EL (cell line): ENCODE measurements around the gene CAMKK1.

ENCODE experiments used
- DNase-seq: peaks from one replicate; pipeline ENCODE4 v3.0.0-alpha.2; 2016

The CAMKK1 gene

DNA sequence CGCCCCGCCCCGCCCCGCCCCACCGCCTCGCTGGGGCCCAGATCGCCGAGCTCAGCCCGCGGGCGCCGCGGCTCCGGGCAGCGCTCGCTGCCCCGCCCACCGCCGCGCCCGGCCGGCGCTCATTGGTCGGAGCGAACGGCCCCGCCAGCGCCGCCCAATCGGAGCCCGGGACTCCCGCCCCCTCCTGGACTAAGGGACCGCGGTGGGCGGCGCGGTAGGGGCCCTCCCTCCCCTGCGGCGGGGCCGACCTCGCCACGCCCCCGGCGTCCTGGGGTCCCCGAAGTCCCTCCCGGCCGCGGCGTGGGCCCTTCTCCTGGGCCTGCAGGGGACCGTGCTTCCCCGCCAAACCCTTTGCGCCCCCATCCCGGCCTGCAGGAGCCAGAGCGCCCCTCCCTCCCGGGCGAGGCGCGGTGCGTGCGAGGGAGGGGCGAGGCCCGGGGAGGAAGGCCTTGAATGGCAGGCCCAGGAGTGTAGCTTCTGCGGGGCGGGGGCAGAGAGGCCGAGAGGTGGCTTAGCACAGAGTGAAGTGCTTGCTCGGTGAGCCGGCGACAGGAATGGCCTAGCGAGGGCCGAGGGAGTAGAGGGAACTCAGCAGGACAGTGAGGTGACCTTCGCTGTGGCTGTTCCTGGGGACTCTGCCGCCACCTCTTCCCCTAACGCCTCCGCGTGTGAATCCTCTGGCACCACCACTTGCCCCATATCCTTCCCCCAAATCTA lies at the start of gene CAMKK1:
Gene CAMKK1, minus strand, starts transcription at position 51 of the 717 bp plus-strand sequence. CDS start 7,366 bp downstream, outside the sequence.
- DNase-seq = peak; percentile 88

DNA sequence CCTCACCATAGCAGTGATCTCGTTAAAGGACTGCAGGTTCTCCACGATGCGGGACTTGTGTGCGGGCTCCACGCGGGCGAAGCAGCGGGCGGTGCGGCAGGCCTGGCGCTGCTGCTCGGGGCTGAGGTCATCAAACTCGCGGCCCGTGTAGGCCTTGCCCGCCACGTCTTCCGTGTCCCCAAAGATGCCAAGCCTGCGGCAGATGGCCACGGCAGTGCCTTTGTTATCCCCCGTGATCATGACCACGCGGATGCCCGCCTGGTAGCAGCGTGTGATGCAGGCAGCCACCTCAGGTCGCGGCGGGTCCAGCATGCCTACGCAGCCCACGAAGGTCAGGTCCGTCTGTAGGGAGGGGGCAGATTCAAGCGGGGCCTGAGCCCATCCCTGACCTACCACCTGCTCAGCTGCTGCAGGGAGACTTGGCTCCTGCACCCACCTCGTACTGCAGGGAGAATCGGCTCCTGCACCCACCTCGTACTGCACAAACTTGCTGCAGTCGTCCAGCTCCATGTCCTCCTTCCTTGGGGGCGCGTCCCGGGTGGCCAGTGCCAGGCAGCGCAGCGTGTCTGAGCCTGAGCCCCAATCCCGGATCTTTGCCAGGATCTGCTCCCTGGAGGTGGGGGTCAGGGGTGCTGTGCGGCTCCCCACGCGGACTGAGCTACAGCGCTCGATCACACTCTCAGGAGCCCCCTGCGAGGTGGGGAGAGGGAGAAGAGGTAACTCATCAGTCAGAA lies 48.3 kb upstream of the CAMKK1 start:
- DNase-seq = no peak

DNA sequence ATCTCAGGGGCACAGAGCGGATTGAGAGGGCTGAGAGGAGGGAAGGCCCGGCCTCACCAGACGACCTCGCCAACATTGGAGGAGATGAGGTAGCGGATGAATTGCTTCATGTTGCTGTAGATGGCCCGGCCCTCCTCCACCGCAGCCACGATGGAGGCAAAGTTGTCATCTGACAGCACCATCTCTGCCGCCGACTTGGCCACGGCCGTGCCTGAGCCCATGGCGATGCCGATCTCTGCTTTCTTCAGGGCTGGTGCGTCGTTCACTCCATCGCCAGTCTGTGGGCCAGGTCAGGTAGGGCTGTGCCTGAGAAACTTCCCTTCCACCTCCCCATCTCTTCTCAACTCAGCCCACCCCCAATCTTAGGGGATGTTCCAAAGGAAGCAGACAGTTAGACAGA lies 44.5 kb upstream of the CAMKK1 start:
- no peak for DNase-seq

DNA sequence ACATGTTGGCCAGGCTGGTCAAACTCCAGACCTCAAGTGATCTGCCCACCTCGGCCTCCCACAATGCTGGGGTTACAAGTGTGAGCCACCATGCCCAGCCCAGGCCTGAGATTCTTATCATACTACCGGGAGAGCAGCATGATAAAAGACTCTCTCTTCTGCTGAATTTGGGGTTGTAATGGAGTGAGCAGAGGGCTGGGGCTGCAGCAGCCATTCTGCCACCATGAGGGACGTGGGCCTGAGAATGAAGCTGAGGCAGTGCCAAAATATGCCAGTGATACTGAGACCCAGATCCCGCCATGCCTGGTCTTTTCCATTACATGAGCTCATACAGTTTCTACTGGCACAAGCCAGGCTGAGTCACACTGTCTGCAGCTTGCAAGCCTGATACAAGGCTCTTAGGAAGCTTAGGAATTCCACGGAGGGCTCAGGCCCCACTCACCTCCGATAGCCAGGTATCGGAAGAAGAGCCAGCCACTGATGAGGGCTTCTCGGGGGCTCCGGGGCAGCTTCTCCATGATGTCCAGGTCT lies 43.0 kb upstream of the CAMKK1 start:
- DNase-seq = peak; percentile 46

DNA sequence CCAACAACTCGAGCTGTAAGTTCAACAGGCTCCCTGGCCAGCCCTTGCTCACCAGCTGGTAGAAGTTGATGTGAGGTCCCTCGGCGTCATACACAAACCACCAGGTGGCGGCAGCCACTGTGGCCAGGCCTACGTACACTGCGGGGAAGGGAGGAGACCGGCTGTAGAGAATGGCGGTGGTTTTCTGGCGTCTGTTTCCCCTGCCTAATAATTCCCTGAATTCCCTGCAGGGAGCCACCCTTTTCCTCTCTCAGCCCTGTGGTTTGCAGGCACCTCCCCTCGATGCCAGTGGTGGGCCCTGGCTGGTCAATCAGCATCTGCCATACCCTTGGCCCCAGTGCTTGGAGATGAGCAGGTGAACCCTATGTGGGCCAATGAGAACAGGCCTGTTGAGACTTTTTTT lies 42.3 kb upstream of the CAMKK1 start:
- DNase-seq = peak; percentile 56

DNA sequence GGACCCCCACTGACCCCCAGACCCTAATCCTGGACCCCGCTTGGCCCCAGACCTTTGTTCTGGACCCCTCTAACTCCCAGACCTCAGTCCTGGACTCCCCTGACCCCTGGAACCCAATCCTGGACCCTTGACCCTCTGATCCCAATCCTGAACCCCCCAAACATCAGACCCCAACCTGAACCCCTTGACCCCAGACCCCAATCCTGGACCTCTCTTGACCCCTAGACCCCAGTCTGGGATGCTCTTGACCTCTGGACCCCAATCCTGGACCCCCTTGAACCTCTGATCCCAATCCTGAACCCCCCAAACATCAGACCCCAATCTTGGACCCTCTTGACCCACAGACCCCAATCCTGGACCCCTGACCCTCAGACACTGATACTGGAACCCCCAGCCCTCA lies 36.9 kb upstream of the CAMKK1 start:
- DNase-seq = no peak

DNA sequence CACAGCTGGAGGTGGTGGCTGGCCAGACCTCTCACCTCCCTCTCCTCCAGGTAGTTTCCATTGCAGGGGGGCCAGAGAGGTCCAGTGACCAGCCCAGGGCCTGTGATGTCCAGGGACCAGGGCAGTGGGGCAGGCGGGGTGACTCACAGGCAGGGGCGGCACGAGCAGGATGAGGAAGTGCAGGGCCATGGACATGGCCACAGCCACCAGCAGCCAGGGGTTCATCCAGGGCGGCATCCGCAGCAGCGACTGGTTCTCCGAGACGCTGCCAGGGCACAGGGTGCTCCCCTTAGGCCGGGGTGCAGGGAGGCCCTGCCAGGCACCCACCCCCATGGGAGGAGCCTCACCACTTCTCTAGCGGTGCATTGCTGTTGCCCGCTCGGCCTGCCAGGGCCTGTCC lies 36.3 kb upstream of the CAMKK1 start:
- no peak for DNase-seq

DNA sequence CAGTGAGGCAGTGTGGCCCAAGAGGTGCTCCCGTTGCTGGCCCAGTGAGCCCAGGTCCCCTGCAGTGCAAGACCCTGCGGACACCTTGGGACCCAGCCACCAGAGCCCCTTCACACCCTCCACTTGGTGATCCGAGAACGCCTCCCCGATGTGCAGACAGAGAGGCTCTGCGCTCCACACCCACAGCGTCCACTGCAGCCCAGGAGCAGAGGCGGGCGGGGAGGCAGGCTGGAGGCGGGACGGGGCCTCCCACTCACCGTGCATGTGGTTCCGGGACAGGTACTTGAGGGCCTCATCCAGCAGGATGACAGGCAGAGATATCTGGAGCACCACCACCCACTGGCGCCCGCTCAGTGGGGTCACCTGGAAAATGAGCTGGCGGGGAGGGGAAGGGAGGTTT lies 35.6 kb upstream of the CAMKK1 start:
- DNase-seq = no peak

DNA sequence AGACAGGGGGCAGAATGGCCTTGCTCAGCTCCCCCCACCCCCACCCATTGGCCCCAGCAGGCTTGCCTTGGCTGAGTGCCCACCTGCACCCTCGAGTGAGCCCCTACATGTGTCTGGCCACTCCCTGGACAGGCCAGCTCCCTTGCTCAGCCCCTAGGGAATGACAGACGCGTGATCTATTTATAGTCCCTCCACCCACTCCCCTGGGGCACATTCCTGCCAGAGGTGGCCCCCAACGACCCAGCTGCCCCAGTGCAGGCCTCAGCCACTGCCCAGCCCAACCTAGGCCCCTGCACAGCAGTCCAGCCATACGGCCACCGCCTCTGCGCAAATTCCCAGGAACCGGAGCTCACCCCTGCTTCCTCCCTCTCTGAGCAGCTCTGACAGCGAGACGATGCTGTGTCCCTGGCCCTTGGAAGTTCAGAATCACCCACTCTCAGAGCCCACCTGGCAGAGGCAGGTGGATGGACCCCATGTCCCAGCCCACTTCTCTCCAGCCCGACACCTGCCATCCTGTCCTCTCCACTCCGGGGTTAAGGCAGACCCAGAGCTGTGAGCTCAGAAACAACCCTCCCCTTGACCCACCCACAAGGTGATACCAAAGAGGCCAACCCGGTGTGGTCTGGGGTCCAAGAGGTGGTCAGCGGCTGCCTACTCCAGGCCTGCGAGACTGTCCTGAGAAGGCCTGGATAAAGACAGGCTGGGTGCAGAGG lies 34.9 kb upstream of the CAMKK1 start:
- peak; percentile 14 for DNase-seq

DNA sequence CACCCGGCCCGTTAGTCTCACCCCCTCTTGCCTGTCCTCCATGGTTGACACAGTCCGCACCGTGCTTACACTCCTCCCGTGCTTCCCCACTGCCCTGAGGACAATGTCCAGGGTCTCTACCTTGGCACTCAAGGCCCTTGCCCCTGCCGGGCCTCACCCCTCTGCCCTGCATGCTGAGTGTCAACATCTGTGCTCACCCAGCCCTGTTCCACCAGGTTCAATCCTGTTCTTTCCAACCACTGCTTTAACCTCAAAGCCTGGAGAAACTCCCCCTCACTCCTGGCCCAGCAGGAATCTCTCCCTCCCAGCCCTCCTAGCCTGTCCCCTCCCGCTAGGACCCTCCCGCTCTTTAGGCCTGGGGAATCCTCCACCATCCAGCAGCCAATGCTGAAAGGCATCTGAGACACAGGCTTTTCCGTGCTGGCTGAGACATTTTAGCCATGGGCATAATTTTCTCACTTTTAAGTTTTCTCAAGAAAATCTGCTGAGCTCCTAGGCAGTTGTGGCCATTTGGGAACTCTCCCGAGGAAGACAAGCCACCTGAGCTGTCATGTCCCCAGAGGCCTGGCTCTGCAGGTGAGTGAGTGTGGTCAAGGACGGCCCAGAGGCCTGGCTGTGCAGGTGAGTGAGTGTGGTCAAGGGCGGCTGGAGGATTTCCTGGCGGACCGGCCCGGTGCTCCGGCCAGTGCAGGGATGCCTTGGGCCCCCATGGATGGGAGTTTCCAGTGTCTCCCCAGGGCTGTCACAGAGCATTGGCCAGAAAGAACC lies 34.2 kb upstream of the CAMKK1 start:
- DNase-seq = no peak

DNA sequence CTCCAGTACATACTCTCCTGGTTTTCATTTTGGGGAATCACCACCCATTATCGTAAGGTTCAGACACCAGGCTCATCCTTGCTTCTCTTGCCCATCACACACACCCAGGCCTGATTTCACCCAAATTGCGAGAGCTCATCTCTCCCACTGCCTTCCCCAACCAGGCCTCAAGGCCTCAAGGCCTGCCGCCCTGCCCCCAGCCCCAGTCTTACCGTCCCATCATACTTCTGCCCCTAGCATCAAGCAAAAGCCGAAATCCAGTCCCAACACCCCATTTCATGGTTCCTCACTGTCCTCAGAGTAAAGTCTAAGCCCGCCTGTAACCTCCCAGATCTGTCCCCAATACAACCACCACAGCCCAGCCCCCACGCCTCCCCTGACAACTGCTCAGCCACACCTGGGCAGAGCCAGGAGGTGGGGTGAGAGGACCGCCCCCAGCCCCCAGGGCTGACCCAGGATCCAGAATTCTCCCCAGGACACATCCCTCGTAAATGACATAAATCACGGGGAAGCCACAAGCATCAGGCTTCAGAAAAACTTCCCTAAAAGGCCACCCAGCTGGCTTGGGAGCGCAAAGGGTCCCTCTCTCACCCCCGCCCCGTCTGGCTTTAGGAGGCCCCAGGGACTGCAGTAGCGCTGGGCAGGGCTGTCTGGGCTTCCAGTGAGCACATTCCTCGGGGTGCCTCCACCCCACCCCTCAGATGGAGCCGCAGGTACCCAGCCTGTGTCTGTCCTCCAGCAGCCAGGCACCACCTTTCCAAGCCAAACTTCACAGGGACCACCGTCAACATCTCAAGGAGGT lies 33.0 kb upstream of the CAMKK1 start:
- no peak for DNase-seq

DNA sequence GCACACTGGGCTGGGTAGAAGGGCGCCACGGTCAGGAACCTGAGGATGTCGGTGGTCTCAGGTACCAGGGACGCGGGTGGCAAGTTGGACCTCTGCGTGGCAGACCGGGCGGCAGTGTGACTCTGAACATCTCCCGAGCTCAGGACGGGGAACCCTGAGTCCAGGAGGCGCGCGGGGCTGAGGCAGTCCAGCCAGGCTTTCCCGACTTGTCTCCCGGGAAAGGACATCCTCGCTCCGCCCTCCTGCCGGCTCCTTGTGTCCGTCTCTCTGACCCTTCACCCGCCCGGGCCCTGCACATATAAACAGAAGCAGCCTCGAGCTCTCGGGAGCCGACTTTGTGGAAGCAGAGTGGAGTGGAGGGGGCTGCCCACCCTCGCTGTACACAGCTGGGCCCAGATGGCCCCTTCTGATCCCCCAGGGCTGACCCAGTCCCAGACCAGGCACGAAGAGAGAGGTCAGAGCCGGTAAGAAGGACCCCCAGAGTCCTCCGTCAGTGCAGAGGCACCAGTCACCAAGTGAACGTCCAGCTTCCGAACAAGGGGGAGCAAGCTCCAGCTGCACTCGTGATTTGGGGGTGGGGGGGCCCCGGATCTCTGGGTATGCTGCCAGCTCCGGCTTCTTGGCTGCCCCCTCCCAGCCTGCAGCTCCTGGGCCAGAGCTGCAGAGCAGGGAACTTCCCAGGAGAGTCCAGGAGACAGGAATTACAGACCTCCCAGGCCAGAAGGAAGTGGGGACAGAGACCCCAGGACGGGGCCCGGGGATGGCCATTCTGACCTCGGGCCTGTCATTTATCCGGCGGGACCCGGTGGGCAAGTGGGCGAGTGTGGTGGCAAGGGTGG lies 31.9 kb upstream of the CAMKK1 start:
- no peak for DNase-seq

DNA sequence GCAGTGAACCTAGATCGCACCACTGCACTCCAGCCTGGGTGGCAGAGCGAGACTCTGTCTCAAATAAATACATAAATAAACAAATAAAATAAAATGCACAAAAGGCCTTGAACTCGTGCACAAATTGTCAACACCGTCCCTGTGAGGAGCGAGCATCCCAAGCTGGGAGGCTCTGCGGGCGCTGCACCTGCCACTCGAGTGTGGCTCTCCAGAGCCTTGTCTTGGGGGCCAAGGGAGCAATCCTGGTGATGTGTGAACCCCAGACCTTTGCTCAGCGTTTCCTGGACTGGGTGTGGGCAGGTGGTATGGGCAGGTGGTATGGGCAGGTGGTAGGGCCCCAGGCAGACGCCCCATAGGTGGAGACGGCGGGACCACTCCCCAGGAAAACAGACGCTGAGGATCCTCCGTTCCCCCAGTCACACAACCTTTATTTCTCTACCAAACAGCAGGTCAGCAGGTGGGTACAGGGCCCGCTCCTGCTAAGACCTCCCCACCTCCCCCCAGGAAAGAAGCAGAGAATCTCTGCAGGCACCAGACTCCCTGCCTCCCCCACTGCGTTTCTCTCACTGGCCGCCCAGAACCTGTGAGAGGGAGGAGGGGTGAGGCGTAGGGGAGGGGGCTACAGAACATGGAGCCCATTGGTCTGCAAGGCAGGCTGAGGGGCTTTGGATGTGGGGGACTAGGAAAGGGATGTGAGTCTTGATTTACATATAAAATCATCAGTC lies 30.8 kb upstream of the CAMKK1 start:
- DNase-seq = no peak

DNA sequence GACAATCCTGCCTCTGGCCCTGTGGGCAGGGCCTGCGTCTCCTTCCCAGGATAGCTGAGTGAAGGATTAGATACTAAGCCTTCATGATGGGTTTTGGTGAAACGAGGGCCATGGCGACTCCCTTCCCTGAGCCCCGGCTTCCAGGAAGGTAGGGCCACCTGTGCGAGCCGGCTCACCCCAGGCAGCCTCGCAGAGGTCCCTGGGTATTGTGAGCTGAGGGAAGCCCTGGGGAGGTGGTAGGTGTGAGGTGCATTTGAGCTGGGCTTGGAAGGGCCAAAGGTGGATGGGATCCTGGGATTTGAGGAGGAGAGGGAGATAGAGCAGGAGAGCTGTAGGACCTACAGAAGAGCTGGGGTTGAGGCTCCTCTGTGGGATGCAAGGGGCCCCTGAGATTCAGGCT lies 29.9 kb upstream of the CAMKK1 start:
- DNase-seq = no peak

DNA sequence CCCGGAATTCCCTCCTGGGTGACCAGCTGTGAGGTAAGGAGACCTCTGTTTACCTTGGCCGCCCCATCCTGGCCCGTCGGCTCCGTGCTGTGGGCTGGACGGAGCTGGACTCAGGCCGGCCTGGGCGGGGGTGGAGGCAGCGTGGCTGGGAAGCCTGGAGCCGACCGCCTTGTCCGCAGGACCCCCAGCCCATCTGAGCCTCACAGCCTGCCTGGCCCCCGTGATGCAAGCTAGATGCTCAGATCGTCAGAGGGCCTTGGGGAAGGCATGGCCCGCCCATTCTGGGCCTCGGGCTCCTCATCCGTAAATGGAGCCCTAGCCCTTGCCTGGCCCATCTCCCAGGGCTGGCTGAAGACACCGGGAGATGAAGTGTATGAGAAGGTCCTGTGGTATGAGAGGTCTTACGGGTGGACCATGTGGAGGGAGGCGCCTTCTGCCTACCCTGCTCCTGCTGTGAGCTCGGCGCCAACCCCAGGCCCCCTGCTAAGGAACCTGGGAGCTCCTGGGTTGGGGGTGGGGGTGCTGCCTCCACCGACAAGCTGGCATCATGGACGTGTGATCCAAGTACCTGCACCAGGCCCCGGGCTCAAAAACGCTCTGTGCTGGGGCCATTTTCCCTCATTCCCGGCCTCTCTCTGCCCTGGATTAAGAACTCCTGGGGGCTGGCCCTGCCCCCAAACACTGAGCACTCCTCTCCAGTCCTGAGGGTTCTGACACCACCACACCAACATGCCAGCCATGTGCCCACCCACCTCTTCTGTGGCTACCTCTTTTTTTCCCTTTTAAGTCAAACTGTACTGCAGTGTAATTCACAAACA lies 28.9 kb upstream of the CAMKK1 start:
- DNase-seq = no peak

DNA sequence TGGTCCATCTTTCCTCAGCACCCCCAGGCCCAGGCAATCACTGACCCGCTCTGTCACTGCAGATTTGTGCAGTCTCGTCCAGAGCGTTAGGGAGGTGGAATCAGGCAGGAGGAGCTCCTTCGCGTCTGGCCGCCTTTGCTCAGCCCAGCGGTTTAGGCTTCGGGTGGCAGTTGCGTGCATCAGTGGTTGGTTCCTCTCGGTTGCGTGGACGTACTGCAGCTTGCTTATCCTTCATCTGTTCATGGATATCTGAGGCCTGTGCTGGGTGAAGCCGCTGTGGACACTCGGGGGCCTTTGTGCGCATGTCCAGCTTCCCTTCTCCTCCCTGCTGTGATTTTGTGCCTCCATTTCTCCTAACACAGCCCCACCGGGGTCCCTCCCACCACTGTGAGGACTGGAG lies 28.2 kb upstream of the CAMKK1 start:
- DNase-seq = no peak

DNA sequence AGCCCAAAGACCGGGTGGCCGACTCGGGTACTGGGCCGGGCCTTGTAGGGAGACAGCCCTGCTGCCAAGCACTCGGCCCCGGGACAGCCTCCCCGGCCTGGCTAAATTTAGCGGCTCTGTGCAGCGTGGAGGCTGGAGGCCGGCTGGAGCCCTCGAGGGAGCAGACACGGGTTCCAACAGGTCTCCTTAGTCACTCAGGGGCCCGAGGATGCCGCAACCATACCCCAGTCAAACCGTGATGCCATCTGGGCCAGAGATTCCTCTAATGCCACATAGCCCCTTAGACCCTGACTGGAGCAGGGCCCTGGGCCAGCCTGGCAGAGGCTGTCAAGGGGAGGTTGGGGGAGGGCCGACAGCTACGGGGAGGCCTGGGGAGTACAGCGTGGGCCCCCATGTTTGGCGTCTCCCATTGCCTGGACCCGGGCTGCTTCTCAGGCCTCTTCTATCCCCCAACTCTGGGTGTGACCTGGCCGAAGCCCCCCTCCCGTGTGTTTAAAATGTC lies 26.3 kb upstream of the CAMKK1 start:
- no peak for DNase-seq

DNA sequence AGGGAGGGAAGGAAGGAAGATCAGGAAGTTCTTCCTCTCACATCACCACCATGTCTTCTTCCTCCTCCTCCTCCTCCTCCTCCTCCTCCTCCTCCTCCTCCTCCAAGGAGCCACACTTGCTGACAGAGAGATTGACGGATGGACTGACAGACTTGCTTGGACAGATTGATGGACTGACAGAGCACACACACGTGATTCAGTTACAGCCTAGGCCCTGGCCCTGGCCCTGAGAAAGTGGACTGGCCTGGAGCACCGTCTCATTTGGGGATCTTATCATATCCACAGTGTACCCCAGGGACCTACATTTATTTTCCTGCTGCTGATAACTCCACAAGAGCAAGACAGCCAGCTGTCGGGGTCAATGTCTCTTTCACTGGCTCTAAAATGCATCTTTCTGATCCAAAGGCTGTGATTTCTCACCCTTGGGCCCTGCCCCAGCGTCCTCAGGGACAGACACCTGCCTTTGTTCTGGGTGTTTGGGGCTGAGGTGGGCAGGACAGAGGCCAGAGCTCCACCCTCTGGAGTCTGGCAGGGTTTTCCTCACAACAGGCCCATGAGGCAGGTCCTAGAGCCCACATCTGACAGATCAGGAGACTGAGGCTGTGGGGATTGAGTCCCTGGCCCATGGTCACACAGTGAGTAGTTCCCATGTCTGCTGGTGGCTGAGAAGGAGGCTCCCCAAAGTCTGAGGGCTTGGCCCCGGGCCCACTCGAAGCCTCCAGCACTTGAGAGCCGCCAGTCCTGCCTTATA lies 25.7 kb upstream of the CAMKK1 start:
- DNase-seq = no peak
